SK-N-MC (cell line): ENCODE data around the gene SPINT3.

ENCODE experiments used
- DNase-seq: peaks from one replicate; pipeline ENCODE4 v3.0.0-alpha.2; 2011; ENCODE audit warnings: low read depth, low spot score
- H3K27ac ChIP-seq: fragments of 200-600 bp; sonication (generic); 2 replicates; pipeline ENCODE4 v1.5.1; 2016; ENCODE audit warnings: mixed run types
- H3K36me3 ChIP-seq: fragments of 200-600 bp; sonication (generic); 2 replicates; pipeline ENCODE4 v1.6.1; 2017; ENCODE audit warnings: antibody characterized with exemption, low read length, mixed read lengths; ENCODE audit not compliant: insufficient read depth
- H3K4me3 ChIP-seq: fragments of 200-600 bp; sonication (generic); 2 replicates; pipeline ENCODE4 v1.5.1; 2016
- H3K9ac ChIP-seq: fragments of 200-600 bp; sonication (generic); 2 replicates; pipeline ENCODE4 v1.8.0; 2017; ENCODE audit warnings: mixed run types, mixed read lengths; ENCODE audit not compliant: insufficient read length
- H3K9me3 ChIP-seq: fragments of 200-600 bp; sonication (generic); 2 replicates; pipeline ENCODE4 v1.6.1; 2017; ENCODE audit warnings: low read depth, mild to moderate bottlenecking, antibody characterized with exemption, low read length, moderate library complexity, mixed read lengths
- EZH2 ChIP-seq: fragments of 200-600 bp; sonication (generic); IDR thresholded peaks from one replicate; pipeline ENCODE4 v1.6.1; 2017; ENCODE audit warnings: antibody characterized with exemption
- FOXP2 ChIP-seq: optimal IDR thresholded peaks from 2 replicates; pipeline ENCODE3; 2011; ENCODE audit warnings: mild to moderate bottlenecking, moderate library complexity; ENCODE audit not compliant: insufficient read depth; ENCODE audit errors: extremely low read length, control extremely low read depth
- POLR2AphosphoS5 ChIP-seq: IDR thresholded peaks from 2 replicates; pipeline ENCODE4 v1.6.1; 2012; ENCODE audit warnings: mild to moderate bottlenecking, low read depth, low read length, borderline replicate concordance

Gene SPINT3

DNA sequence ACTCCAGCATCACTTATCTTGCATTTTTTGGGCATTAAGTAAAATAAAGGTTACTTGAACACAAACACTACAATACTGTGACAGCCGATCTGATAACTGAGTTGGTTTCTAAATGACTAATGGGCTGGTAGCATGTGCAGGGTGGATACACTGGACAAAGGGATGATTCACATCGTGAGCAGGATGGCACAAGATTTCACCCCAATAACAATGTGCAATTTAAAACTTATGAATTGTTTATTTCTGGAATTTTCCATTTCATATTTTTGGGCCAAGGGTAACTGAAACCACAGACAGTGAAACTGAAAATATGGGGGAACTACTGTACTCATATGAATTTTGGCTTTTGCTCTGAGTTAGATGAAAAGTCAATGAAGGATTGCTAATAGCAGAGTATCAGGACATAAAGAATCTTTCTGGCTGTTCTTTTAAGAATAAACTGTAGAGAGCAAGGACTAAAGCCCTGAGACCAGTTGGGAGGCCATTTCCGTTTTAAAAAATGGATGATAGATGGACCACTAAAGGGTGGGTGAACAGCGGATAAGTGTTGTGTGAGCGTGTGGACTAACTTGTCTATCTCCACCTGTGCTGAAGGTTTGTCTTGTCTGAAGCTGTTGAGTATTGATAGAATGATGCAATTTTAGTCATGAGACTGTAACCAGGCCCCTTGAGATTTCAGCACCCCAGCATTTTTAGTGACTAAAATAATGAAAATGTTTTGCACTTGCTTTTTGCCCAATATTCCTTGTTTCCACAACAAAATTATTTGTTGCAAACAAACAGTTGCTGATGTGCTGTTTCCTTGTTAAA, 8.2 kb downstream of the SPINT3 start:
- no peak for DNase-seq
- TF ChIP-seq POLR2AphosphoS5 (no peak), FOXP2 (no peak), EZH2 (no peak)
- Histone ChIP-seq H3K4me3 (no peak overlapping the region), H3K9ac (no peak overlapping the region), H3K9me3 (no peaks in the 10 kb centered on the region), H3K27ac (no peak overlapping the region), H3K36me3 (no peaks in the 10 kb centered on the region)

DNA sequence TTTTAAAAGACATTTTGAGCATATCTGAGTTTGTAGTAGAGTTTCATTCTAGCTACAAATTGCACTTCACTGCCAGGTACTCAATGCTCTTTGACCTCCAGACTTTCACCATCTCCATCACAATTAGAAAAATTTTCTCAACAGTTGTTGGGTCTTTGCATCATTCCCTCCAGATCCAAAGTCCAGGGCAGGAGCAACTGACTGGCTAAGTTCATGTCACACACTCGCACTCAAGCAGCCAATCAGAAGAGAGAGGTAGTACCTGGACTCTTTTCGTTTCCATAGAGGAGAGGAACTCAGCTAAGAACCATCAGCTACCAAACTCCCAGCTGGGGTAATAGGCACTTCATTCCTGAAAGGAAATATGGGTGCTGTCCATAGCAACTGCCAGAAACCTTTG, 9.0 kb downstream of the SPINT3 start:
- TF ChIP-seq FOXP2 (no peak), EZH2 (no peak), POLR2AphosphoS5 (no peak)
- Histone ChIP-seq H3K9ac (no peak overlapping the region), H3K4me3 (no peak overlapping the region), H3K27ac (no peak overlapping the region), H3K9me3 (no peaks in the 10 kb centered on the region), H3K36me3 (no peaks in the 10 kb centered on the region)
- no peak for DNase-seq

DNA sequence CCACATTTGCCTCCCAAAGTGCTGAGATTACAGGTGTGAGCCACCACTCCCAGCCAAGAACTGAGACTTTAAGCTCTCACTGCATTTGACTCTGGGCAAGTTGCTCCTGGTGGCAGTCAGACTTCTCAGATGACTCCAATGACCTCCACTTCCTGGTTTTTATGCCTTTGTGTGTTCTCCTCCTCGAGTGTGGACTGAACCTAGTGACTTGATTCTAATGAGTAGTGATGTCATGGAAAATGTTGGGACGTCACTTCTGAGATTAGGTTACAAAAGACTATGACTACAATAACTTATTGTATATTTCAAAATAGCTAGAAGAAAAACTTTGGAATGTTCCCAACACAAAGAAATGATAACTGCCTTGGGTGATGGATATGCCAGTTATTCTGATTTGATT, 12.0 kb downstream of the SPINT3 start:
- TF ChIP-seq EZH2 (no peak), FOXP2 (no peak), POLR2AphosphoS5 (no peak)
- no peak for DNase-seq
- no peaks in the 10 kb centered on the region for H3K9me3 ChIP-seq
- H3K4me3 ChIP-seq, result no peak overlapping the region
- no peak overlapping the region for H3K9ac ChIP-seq
- H3K27ac ChIP-seq, result no peak overlapping the region
- no peaks in the 10 kb centered on the region for H3K36me3 ChIP-seq

DNA sequence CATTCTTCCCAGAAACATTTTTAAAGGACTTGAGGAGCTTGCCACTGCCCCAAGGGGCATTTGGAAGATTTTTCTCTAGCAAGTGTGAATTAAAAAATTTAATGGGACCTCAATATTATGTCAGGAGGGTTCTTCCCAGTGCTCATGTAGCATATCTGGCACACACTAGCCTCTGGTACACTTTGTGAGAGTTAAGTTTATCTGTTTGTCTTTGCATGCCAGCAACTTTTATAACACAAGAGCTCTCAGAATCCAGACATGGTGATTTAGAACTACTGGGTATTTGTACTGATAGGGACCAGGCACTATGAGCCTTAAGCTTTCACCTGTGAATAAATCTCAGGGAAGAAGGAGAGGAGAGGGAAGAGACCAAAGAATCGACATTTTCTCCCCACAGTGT, 12.9 kb downstream of the SPINT3 start:
- TF ChIP-seq EZH2, result no peak
- TF ChIP-seq FOXP2, result no peak
- no peak for TF ChIP-seq POLR2AphosphoS5

DNA sequence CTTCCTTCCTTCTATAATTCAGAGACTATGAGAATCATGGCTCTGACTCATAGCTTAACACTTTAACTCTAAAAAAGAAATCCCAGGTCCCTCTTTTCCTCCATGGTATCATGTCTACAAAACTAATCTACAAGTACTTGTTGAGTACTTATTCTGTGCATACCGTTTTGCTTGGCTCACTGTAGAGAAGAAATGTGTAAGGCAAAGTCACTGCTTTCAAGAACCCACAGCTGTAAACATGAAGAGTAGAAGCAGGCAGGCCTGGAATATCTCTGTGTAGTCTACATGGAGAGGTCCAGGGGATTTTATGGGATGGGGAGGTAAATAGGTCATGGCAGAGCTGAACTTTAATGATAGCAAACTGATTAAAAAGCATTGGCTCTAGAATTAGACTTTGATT, 13.8 kb downstream of the SPINT3 start:
- TF ChIP-seq EZH2 (no peak), FOXP2 (no peak), POLR2AphosphoS5 (no peak)
- H3K27ac ChIP-seq, result no peak overlapping the region
- H3K4me3 ChIP-seq, result no peak overlapping the region
- no peaks in the 10 kb centered on the region for H3K36me3 ChIP-seq
- DNase-seq, result no peak
- H3K9me3 ChIP-seq, result no peaks in the 10 kb centered on the region
- no peak overlapping the region for H3K9ac ChIP-seq

More for the DNA sequence above, 12.9 kb downstream of the SPINT3 start:
- no peaks in the 10 kb centered on the region for H3K36me3 ChIP-seq
- H3K27ac ChIP-seq, result no peak overlapping the region
- no peak overlapping the region for H3K4me3 ChIP-seq
- no peak for DNase-seq
- no peak overlapping the region for H3K9ac ChIP-seq
- H3K9me3 ChIP-seq, result no peaks in the 10 kb centered on the region

DNA sequence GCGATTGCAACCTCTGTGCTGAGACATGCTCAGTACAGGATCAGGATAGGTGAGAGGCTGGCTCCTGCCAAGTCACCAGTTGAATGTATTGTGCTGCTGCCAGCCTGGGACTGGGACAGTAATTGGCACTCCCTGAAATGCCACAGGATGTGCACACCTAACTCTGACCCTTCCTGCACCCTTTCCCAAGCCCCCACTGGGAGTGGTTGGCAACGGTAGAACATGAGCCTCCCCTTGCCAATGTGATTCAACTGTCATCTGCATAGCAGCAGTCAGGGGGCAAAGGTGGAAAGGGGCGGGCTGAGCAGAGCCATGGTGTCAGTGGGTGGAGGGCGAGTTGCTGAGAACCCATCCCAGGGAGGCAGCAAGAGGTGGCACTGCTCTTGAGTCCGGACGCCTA, 15.4 kb downstream of the SPINT3 start:
- Histone ChIP-seq H3K9ac (no peak overlapping the region), H3K9me3 (no peaks in the 10 kb centered on the region), H3K27ac (no peak overlapping the region), H3K4me3 (no peak overlapping the region), H3K36me3 (no peaks in the 10 kb centered on the region)
- TF ChIP-seq EZH2 (no peak), POLR2AphosphoS5 (no peak), FOXP2 (no peak)
- no peak for DNase-seq

DNA sequence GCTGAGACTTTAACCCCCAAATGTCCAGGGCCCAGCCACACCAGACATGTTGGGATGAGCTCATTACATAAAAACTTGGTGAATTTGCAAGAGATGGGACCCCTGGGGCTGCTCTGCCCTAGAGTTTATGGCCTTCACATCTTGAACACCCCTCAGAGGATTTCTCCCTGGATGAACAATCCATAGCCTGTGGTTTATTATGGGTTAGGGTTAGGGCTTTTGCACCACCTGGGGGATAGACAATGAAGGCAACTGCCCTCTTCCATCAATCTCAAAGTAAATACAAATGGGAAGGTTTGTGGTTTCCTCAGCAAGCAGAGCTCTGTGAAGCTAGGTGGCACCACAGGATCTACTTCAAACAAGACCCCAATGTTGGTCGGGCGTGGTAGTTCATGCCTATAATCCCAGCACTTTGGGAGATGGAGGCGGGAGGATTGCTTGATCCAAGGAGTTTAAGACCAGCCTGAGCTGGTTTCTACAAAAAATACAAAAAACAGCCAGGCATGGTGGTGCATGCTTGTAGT, 17.4 kb downstream of the SPINT3 start:
- no peak for TF ChIP-seq EZH2
- no peak overlapping the region for H3K9ac ChIP-seq
- no peaks in the 10 kb centered on the region for H3K9me3 ChIP-seq
- no peak for DNase-seq
- H3K27ac ChIP-seq, result no peak overlapping the region
- H3K4me3 ChIP-seq, result no peak overlapping the region
- H3K36me3 ChIP-seq, result no peaks in the 10 kb centered on the region

DNA sequence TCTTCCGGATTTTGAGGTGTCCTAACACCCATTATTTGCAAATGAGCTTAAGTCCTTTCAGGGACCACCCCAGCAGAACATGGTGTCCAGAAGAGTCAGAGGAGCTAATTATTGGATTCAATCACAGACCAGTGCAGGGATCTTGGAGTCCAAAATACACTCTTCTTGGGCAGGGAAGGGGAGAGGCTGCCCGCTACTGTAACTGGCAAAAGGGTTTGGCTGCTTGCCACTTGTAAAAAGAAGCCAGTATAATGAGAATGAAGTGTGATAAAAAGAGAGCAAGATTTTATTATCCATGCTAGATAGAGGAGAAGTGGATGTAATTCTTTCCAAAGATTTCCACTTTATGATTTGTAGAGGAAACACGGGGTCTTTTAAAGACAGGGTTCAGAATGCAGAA, 19.3 kb downstream of the SPINT3 start:
- H3K4me3 ChIP-seq, result no peak overlapping the region
- TF ChIP-seq EZH2, result no peak
- TF ChIP-seq FOXP2, result no peak
- no peak for TF ChIP-seq POLR2AphosphoS5
- H3K9ac ChIP-seq, result no peak overlapping the region
- no peaks in the 10 kb centered on the region for H3K36me3 ChIP-seq
- H3K27ac ChIP-seq, result no peak overlapping the region
- no peak for DNase-seq
- H3K9me3 ChIP-seq, result no peaks in the 10 kb centered on the region

DNA sequence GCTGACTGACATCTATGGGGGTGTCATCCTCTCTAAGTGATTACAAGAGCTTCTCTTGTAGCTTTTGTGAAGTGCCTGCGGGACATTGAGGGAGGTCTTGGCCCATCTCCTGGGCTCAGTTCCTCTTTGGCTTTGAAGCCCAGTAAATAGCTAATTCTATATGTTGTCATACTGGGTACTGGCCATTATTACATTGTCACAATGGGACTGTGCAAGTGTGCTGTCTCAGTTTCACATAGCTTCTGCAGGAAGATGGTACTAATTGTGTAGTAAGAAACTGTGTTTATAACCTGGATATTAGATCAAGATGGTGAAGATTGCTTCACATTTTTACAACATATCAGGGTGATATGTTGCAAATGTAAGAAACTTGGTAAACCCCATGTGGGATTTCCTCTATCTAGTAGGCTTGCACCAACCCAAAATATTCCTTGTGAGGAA, 19.9 kb downstream of the SPINT3 start:
- TF ChIP-seq POLR2AphosphoS5, result no peak
- no peak for TF ChIP-seq FOXP2
- no peak for TF ChIP-seq EZH2
- no peaks in the 10 kb centered on the region for H3K36me3 ChIP-seq
- no peak overlapping the region for H3K4me3 ChIP-seq
- DNase-seq, result no peak
- H3K9me3 ChIP-seq, result no peaks in the 10 kb centered on the region
- H3K9ac ChIP-seq, result no peak overlapping the region
- no peak overlapping the region for H3K27ac ChIP-seq
